HEK293 (cell line): Measurements from ENCODE around the gene TMED7.
A peak's percentile ranks its signal among the peaks of the same experiment; 100 is the strongest.

Experiments used
- CTCF ChIA-PET: fragments of 350-600 bp; formaldehyde crosslinking; extraction: SDS; loops from one replicate; lab custom pipeline; 2021; ENCODE audit warnings: antibody characterized with exemption; lab: Yijun Ruan, JAX
- POLR2A ChIA-PET: fragments of 300-600 bp; formaldehyde crosslinking; extraction: SDS; loops from one replicate; lab custom pipeline; 2020; ENCODE audit warnings: antibody characterized with exemption, inconsistent platforms; lab: Yijun Ruan, JAX
- H3K27ac ChIP-seq: fragments of 200-500 bp; sonication (Bioruptor generic); 2 replicates; pipeline ENCODE4 v1.5.1; 2014; ENCODE audit warnings: low read depth, low read length, control low read depth, inconsistent platforms; ENCODE audit errors: extremely low read depth
- H3K36me3 ChIP-seq, 2 experiments: fragments of 200-500 bp in 1 of 2; sonication (Bioruptor generic) in 1 of 2; 1 replicate in 1 of 2; 2 replicates in 1 of 2; pipeline ENCODE4 v1.5.1; 2014 to 2017; ENCODE audit warnings: inconsistent platforms in 2 of 2, low read length in 2 of 2; ENCODE audit not compliant: control insufficient read depth in 2 of 2, insufficient read depth in 1 of 2
- H3K4me1 ChIP-seq: fragments of 200-500 bp; sonication (Bioruptor generic); 2 replicates; pipeline ENCODE4 v1.5.1; 2014; ENCODE audit warnings: mild to moderate bottlenecking, low read length, inconsistent platforms; ENCODE audit not compliant: control insufficient read depth, insufficient read depth
- H3K4me3 ChIP-seq: 2 replicates; pipeline ENCODE4 v1.5.1; 2011; ENCODE audit warnings: low read depth, mild to moderate bottlenecking, control low read depth, low read length, moderate library complexity
- H3K9me3 ChIP-seq: fragments of 200-500 bp; sonication (Bioruptor generic); 2 replicates; pipeline ENCODE4 v1.5.1; 2014; ENCODE audit warnings: low read depth, low read length, inconsistent platforms; ENCODE audit not compliant: control insufficient read depth, insufficient read depth
- SP3 ChIP-seq: fragments of 450-650 bp; formaldehyde crosslinking; IDR thresholded peaks from 2 replicates; pipeline ENCODE4 v1.5.1; 2016; ENCODE audit warnings: missing biosample characterization, missing genetic modification characterization
- TRIM28 ChIP-seq: IDR thresholded peaks from 2 replicates; pipeline ENCODE4 v1.6.1; 2011; ENCODE audit warnings: low read length, control low read depth, borderline replicate concordance
- WT1 ChIP-seq: fragments of 450-650 bp; formaldehyde crosslinking; IDR thresholded peaks from 2 replicates; pipeline ENCODE4 v1.5.1; 2016; ENCODE audit warnings: missing biosample characterization, missing genetic modification characterization
- ZBTB1 ChIP-seq: fragments of 450-650 bp; formaldehyde crosslinking; IDR thresholded peaks from 2 replicates; pipeline ENCODE4 v1.5.1; 2016; ENCODE audit warnings: missing biosample characterization, missing genetic modification characterization
- ZBTB10 ChIP-seq: fragments of 450-650 bp; formaldehyde crosslinking; IDR thresholded peaks from 2 replicates; pipeline ENCODE4 v1.5.1; 2016; ENCODE audit warnings: missing biosample characterization, missing genetic modification characterization
- ZBTB17 ChIP-seq: fragments of 450-650 bp; formaldehyde crosslinking; IDR thresholded peaks from 2 replicates; pipeline ENCODE4 v1.5.1; 2016; ENCODE audit warnings: missing biosample characterization, missing genetic modification characterization
- ZFP37 ChIP-seq: fragments of 450-650 bp; formaldehyde crosslinking; IDR thresholded peaks from 2 replicates; pipeline ENCODE4 v1.5.1; 2016; ENCODE audit warnings: missing biosample characterization, missing genetic modification characterization
- ZFP41 ChIP-seq: fragments of 450-650 bp; formaldehyde crosslinking; IDR thresholded peaks from 2 replicates; pipeline ENCODE4 v1.5.1; 2016; ENCODE audit warnings: missing biosample characterization, missing genetic modification characterization, borderline replicate concordance
- ZNF114 ChIP-seq: fragments of 450-650 bp; formaldehyde crosslinking; IDR thresholded peaks from 2 replicates; pipeline ENCODE4 v1.5.0; 2017; ENCODE audit warnings: missing biosample characterization, missing genetic modification characterization
- ZNF239 ChIP-seq: fragments of 450-650 bp; formaldehyde crosslinking; IDR thresholded peaks from 2 replicates; pipeline ENCODE4 v1.5.1; 2016; ENCODE audit warnings: missing biosample characterization, missing genetic modification characterization
- ZNF248 ChIP-seq: fragments of 450-650 bp; formaldehyde crosslinking; IDR thresholded peaks from 2 replicates; pipeline ENCODE4 v1.5.1; 2017; ENCODE audit warnings: missing biosample characterization, missing genetic modification characterization
- ZNF302 ChIP-seq: fragments of 450-650 bp; formaldehyde crosslinking; IDR thresholded peaks from 2 replicates; pipeline ENCODE4 v1.5.1; 2016; ENCODE audit warnings: missing biosample characterization, missing genetic modification characterization, low read depth
- ZNF394 ChIP-seq: fragments of 450-650 bp; formaldehyde crosslinking; IDR thresholded peaks from 2 replicates; pipeline ENCODE4 v1.5.1; 2016; ENCODE audit warnings: missing biosample characterization, missing genetic modification characterization, mild to moderate bottlenecking, moderate library complexity, borderline replicate concordance
- ZNF585B ChIP-seq: fragments of 450-650 bp; formaldehyde crosslinking; IDR thresholded peaks from 2 replicates; pipeline ENCODE4 v1.5.1; 2016; ENCODE audit warnings: missing biosample characterization, missing genetic modification characterization
- ZNF600 ChIP-seq: fragments of 450-650 bp; formaldehyde crosslinking; IDR thresholded peaks from 2 replicates; pipeline ENCODE4 v1.5.1; 2016; ENCODE audit warnings: missing biosample characterization, missing genetic modification characterization
- ZNF654 ChIP-seq: fragments of 450-650 bp; formaldehyde crosslinking; IDR thresholded peaks from 2 replicates; pipeline ENCODE4 v1.5.1; 2016; ENCODE audit warnings: low read depth, missing biosample characterization, missing genetic modification characterization
- TF ChIP-seq, protein P1 (sequence below): fragments of 450-650 bp; formaldehyde crosslinking; IDR thresholded peaks from 2 replicates; pipeline ENCODE4 v1.5.1; 2016; ENCODE audit warnings: missing biosample characterization, missing genetic modification characterization, borderline replicate concordance

Gene TMED7

DNA sequence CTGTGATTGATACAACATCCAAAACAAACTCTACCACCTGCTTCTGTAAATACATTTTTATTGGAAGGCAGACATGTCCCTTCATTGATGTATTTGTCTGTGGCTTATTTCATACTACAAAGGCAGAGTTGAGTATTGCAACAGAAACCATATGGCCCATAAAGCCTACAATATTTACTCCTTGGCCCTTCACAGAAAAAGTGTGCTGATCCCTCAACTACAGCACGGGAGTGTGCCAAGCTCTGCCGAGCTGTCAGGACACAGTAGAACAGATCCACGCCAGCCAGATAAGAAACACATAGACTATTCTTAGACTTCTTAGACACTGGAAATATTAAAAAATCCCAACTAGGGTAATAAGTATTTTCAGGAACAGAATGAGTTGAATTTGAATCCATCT, 36.8 kb downstream of the TMED7 start:
- Histone ChIP-seq H3K9me3 (no peaks in the 10 kb centered on the region), H3K4me1 (no peaks in the 10 kb centered on the region), H3K27ac (no peak overlapping the region), H3K36me3 (no peaks in the 10 kb centered on the region), H3K4me3 (no peak overlapping the region)
- ChIA-PET CTCF (interaction anchor here (0.5 to 5.2 kb wide), 6 partner anchors 13 to 479 kb away, joined by 3 to 23 read pairs (median 3); no protein-coding TSS in a partner anchor), POLR2A (no interaction called here)
- TF ChIP-seq ZNF239 (tag by site-specific recombination) (no peak), ZNF394 (tag by site-specific recombination) (no peak), SP3 (tag by site-specific recombination) (no peak)

DNA sequence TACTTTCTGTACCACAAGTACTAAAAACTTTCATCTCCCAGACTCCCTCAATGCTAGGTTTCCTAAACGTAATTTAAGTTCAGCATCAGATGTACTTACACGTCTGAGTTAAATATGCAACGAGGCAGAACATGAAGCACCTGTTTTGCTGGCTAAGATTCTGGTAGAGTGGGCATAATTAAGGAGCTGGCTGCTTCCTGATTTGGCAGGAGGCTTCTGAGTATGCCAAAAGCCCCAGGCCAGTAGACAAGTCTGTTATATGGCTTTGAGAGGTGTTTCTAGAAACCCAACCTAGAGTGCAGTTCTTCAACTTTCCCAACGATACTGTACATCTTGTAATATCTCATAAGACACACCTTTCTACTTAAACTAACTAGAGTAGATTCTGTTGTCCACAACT, 37.2 kb downstream of the TMED7 start:
- Histone ChIP-seq H3K27ac (no peak overlapping the region), H3K4me3 (no peak overlapping the region), H3K36me3 (no peaks in the 10 kb centered on the region), H3K9me3 (no peaks in the 10 kb centered on the region)
- CTCF ChIA-PET = interaction anchor here (0.7 to 5.2 kb wide), 4 partner anchors 14 to 279 kb away, joined by 3 to 23 read pairs (median 5); no protein-coding TSS in a partner anchor
- TF ChIP-seq ZNF302 (tag by site-specific recombination) = no peak
- TF ChIP-seq ZBTB1 (tag by site-specific recombination) = no peak
- TF ChIP-seq, all 188 proteins: peak for 0
- H3K4me1 ChIP-seq = no peaks in the 10 kb centered on the region
- POLR2A ChIA-PET = no interaction called here

DNA sequence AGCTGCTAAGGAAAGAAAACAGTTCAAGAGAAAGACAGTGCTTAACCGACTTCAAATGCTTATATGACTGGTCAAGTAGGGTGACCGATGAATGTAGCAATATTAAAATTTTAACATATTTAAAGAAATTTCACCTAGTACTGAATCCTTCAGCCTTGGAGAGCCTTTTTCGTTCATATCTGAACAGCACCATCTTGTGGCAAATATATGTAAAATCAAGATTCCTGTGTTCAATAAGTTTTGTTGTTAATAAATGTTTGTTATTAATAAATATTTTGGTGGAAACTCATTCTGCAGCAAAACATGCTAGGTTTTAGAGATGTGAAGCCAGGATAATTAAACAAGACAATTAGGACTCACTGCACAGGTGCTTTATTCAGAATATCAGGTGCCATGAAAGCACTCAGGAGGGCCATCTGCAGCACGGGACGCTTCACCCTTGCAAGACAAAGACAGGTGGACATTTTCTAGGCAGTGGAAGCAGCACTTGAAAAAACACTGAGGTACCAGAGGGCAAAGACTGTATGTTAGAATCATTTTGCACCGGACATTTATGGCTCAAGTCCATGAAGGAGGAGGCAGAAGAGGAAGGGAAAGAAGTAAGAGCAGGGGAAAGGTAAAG, 39.2 kb downstream of the TMED7 start:
- TF ChIP-seq TRIM28 (no peak), ZFP41 (tag by site-specific recombination) (no peak), ZNF654 (tag by site-specific recombination) (peak; percentile 53)
- no peaks in the 10 kb centered on the region for H3K4me1 ChIP-seq
- ChIA-PET CTCF (interaction anchor here (0.9 to 5.2 kb wide), 2 partner anchors 14 to 277 kb away, joined by 5 to 23 read pairs; no protein-coding TSS in a partner anchor), POLR2A (no interaction called here)
- no peaks in the 10 kb centered on the region for H3K9me3 ChIP-seq
- no peak overlapping the region for H3K4me3 ChIP-seq
- no peak overlapping the region for H3K27ac ChIP-seq
- H3K36me3 ChIP-seq = no peaks in the 10 kb centered on the region

DNA sequence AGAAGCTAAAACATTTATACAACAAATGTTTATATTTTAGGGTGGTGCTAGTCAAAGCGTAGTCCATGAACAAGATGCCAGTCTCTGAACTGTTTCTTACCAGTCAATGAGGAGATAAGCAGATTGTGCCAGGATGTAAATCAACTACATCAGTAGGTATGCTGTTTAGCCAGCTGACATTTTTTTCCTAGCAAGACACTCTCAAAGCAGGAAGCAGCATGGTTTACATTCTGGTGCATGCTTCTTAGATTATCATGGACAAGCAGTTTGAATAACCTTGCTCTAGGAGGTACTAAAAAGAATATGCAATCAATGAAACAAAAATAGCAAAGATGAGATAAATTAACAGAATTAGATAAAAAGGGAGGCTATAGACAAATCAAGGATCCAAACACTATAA, 40.6 kb downstream of the TMED7 start:
- Histone ChIP-seq H3K27ac (no peak overlapping the region), H3K4me3 (no peak overlapping the region), H3K9me3 (no peaks in the 10 kb centered on the region), H3K36me3 (no peaks in the 10 kb centered on the region), H3K4me1 (no peaks in the 10 kb centered on the region)
- ChIA-PET CTCF (interaction anchor here (1.2 kb wide), 1 partner anchor 275 kb away, joined by 5 read pairs; no protein-coding TSS in a partner anchor), POLR2A (no interaction called here)
- no peak for TF ChIP-seq WT1 (tag by site-specific recombination)
- TF ChIP-seq, protein P1, sequence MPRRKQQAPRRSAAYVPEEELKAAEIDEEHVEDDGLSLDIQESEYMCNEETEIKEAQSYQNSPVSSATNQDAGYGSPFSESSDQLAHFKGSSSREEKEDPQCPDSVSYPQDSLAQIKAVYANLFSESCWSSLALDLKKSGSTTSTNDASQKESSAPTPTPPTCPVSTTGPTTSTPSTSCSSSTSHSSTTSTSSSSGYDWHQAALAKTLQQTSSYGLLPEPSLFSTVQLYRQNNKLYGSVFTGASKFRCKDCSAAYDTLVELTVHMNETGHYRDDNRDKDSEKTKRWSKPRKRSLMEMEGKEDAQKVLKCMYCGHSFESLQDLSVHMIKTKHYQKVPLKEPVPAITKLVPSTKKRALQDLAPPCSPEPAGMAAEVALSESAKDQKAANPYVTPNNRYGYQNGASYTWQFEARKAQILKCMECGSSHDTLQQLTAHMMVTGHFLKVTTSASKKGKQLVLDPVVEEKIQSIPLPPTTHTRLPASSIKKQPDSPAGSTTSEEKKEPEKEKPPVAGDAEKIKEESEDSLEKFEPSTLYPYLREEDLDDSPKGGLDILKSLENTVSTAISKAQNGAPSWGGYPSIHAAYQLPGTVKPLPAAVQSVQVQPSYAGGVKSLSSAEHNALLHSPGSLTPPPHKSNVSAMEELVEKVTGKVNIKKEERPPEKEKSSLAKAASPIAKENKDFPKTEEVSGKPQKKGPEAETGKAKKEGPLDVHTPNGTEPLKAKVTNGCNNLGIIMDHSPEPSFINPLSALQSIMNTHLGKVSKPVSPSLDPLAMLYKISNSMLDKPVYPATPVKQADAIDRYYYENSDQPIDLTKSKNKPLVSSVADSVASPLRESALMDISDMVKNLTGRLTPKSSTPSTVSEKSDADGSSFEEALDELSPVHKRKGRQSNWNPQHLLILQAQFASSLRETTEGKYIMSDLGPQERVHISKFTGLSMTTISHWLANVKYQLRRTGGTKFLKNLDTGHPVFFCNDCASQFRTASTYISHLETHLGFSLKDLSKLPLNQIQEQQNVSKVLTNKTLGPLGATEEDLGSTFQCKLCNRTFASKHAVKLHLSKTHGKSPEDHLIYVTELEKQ (tag by site-specific recombination) = no peak
- no peak for TF ChIP-seq ZNF248
- no peak for TF ChIP-seq ZBTB17 (tag by site-specific recombination)
- TF ChIP-seq ZNF585B = no peak
- TF ChIP-seq ZNF114 (tag by site-specific recombination) = no peak
- no peak for TF ChIP-seq ZNF600 (tag by site-specific recombination)
- no peak for TF ChIP-seq ZFP37
- no peak for TF ChIP-seq ZBTB10
